Activated CD8-positive, alpha-beta memory T cell treated with anti-CD3 and anti-CD28 coated beads, Interleukin-2, amount 50 U/mL, for 4 hours (primary cell): Measurements from ENCODE around the gene FEM1C.
A peak's percentile ranks its signal among the peaks of the same experiment; 100 is the strongest.

Source experiments
- DNase-seq: peaks from one replicate; pipeline ENCODE4 v3.0.0-alpha.2; 2020

FEM1C gene

GRCh38 chr5:115556276-115556675, 11.7 kb upstream of the FEM1C start:
- no peak for DNase-seq

- DNase-seq = no peak
Observed at GRCh38 chr5:115555084-115555633, 10.6 kb upstream of the FEM1C start.

- DNase-seq = no peak
Observed at GRCh38 chr5:115553082-115553481, 8.5 kb upstream of the FEM1C start.

- DNase-seq = no peak
Observed at GRCh38 chr5:115551415-115551814, 6.8 kb upstream of the FEM1C start.

GRCh38 chr5:115549154-115549553, 4.6 kb upstream of the FEM1C start:
- no peak for DNase-seq

- no peak for DNase-seq
Observed at GRCh38 chr5:115548683-115549082, 4.1 kb upstream of the FEM1C start.

- DNase-seq = no peak
Observed at GRCh38 chr5:115545351-115545882, 842 bp upstream of the FEM1C start.

- DNase-seq = peak; percentile 49
Observed at GRCh38 chr5:115544043-115544435, 536 bp downstream of the FEM1C start.

- no peak for DNase-seq
Observed at GRCh38 chr5:115543365-115544042, 1.1 kb downstream of the FEM1C start.

GRCh38 chr5:115542651-115543364, 1.8 kb downstream of the FEM1C start:
- DNase-seq = no peak

GRCh38 chr5:115542086-115542485, 2.5 kb downstream of the FEM1C start:
- DNase-seq = no peak

- no peak for DNase-seq
Observed at GRCh38 chr5:115541611-115542010, 3.0 kb downstream of the FEM1C start.

- DNase-seq = no peak
Observed at GRCh38 chr5:115535479-115536035, 9.0 kb downstream of the FEM1C start.

GRCh38 chr5:115532517-115532916, 12.1 kb downstream of the FEM1C start:
- no peak for DNase-seq

- no peak for DNase-seq
Observed at GRCh38 chr5:115531787-115532367, 12.7 kb downstream of the FEM1C start.

- no peak for DNase-seq
Observed at GRCh38 chr5:115531380-115531779, 13.2 kb downstream of the FEM1C start.

- no peak for DNase-seq
Observed at GRCh38 chr5:115530426-115530825, 14.1 kb downstream of the FEM1C start.

GRCh38 chr5:115526604-115527003, 18.0 kb downstream of the FEM1C start:
- DNase-seq = no peak

GRCh38 chr5:115524199-115524847, 20.3 kb downstream of the FEM1C start:
- no peak for DNase-seq

- DNase-seq = no peak
Observed at GRCh38 chr5:115522832-115523403, 21.7 kb downstream of the FEM1C start.

GRCh38 chr5:115520191-115520590, 24.4 kb downstream of the FEM1C start:
- no peak for DNase-seq

- DNase-seq = no peak
Observed at GRCh38 chr5:115516372-115516771, 28.2 kb downstream of the FEM1C start.
